Smooth muscle cell (in vitro differentiated cells): ENCODE data around the gene B3GALT5. TPM values are rescaled to one million over a fixed set of nuclear protein-coding genes. Genes with fewer than 3 reads are reported as not detected.
A peak's percentile ranks its signal among the peaks of the same experiment; 100 is the strongest.

Experiments used
- DNase-seq: peaks from one replicate; lab custom pipeline; 2025; ENCODE audit not compliant: unreplicated experiment; lab: John Stamatoyannopoulos, UW
- H2AFZ ChIP-seq: fragments of 200-600 bp; sonication (generic); 2 replicates; pipeline ENCODE4 v1.6.0; 2016; ENCODE audit warnings: antibody characterized with exemption, low read depth, mild to moderate bottlenecking
- H3F3A ChIP-seq: fragments of 200-600 bp; sonication (generic); 2 replicates; pipeline ENCODE4 v1.6.0; 2017; ENCODE audit warnings: antibody characterized with exemption, low read depth
- H3K27ac ChIP-seq: fragments of 200-600 bp; sonication (generic); 2 replicates; pipeline ENCODE4 v1.5.1; 2016; ENCODE audit warnings: low read depth, mild to moderate bottlenecking
- H3K27me3 ChIP-seq: fragments of 200-600 bp; sonication (generic); 2 replicates; pipeline ENCODE4 v1.6.1; 2016; ENCODE audit warnings: low read depth, mild to moderate bottlenecking
- H3K36me3 ChIP-seq: fragments of 200-600 bp; sonication (generic); 2 replicates; pipeline ENCODE4 v1.5.1; 2016; ENCODE audit warnings: low read depth
- H3K4me1 ChIP-seq: fragments of 200-600 bp; sonication (generic); 2 replicates; pipeline ENCODE4 v1.5.1; 2016; ENCODE audit warnings: low read depth
- H3K4me2 ChIP-seq: fragments of 200-600 bp; sonication (generic); 2 replicates; pipeline ENCODE4 v1.6.0; 2016; ENCODE audit warnings: mild to moderate bottlenecking
- H3K4me3 ChIP-seq: fragments of 200-600 bp; sonication (generic); 2 replicates; pipeline ENCODE4 v1.5.1; 2016; ENCODE audit warnings: mild to moderate bottlenecking
- H3K79me2 ChIP-seq: fragments of 200-600 bp; sonication (generic); 2 replicates; pipeline ENCODE4 v1.6.0; 2016; ENCODE audit warnings: low read depth, mild to moderate bottlenecking
- H3K9ac ChIP-seq: fragments of 200-600 bp; sonication (generic); 2 replicates; pipeline ENCODE4 v1.6.0; 2016; ENCODE audit warnings: low read depth
- H3K9me3 ChIP-seq: fragments of 200-600 bp; sonication (generic); replicated peaks from 2 replicates; pipeline ENCODE4 v1.5.1; 2016; ENCODE audit warnings: low read depth
- H4K20me1 ChIP-seq: fragments of 200-600 bp; sonication (generic); 2 replicates; pipeline ENCODE4 v1.6.0; 2016; ENCODE audit warnings: low read depth
- WGBS: methylation state at CpG from one replicate; pipeline ENCODE4 v1.1.7; 2016; ENCODE audit warnings: low lambda C conversion rate; 5-methylcytosine and 5-hydroxymethylcytosine counted together
- polyA plus RNA-seq: library from polyadenylated mRNA; unstranded; fragments of >200 nt; fragmentation: Nextera tagmentation; extraction: Ambion mirVana; gene quantifications from 2 replicates; pipeline ENCODE4 v1.2.1, GENCODE V29; 2016
- total RNA-seq: library from RNA; depleted of rRNA; stranded (reverse); fragments of >200 nt; gene quantifications from 2 replicates; pipeline ENCODE4 v1.2.3, GENCODE V29; 2014
- TF ChIP-seq, protein P1 (sequence below): fragments of 200-600 bp; sonication (generic); IDR thresholded peaks from 2 replicates; pipeline ENCODE4 v1.5.1; 2017; ENCODE audit warnings: borderline replicate concordance, mild to moderate bottlenecking, antibody characterized with exemption; ENCODE audit not compliant: insufficient read depth, poor library complexity, severe bottlenecking

Gene B3GALT5
- total and polyA plus RNA-seq, 2 experiments from 2014 or later = 0.73 to 3.8 TPM

DNA sequence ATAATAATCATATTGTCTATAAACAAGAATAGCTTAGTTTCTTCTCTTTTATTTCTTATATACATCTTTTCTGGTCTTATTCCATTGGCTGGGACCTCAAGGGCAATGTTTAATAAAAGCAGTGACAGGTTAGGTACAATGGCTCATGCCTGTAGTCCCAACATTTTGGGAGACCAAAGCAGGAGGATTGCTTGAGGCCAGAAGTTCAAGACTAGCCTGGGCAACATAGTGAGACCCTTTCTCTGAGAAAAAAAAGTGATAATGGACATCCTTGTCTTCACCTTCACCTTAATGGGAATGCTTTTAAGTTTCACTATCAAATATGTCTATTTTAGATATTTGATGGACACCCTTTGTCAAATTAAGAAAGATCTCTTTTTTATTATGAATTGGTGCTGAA is 8.1 kb downstream of the B3GALT5 start:
- Histone ChIP-seq H3K79me2 (no peaks in the 10 kb centered on the region), H3K4me2 (no peak overlapping the region), H3K4me1 (no peaks in the 10 kb centered on the region), H3K27me3 (no peaks in the 10 kb centered on the region), H3K9ac (no peak overlapping the region), H3K9me3 (no peaks in the 10 kb centered on the region), H3K27ac (no peak overlapping the region), H3K36me3 (no peaks in the 10 kb centered on the region), H4K20me1 (no peaks in the 10 kb centered on the region), H3F3A (no peaks in the 10 kb centered on the region), H3K4me3 (no peak overlapping the region), H2AFZ (no peak overlapping the region)
- TF ChIP-seq, protein P1, sequence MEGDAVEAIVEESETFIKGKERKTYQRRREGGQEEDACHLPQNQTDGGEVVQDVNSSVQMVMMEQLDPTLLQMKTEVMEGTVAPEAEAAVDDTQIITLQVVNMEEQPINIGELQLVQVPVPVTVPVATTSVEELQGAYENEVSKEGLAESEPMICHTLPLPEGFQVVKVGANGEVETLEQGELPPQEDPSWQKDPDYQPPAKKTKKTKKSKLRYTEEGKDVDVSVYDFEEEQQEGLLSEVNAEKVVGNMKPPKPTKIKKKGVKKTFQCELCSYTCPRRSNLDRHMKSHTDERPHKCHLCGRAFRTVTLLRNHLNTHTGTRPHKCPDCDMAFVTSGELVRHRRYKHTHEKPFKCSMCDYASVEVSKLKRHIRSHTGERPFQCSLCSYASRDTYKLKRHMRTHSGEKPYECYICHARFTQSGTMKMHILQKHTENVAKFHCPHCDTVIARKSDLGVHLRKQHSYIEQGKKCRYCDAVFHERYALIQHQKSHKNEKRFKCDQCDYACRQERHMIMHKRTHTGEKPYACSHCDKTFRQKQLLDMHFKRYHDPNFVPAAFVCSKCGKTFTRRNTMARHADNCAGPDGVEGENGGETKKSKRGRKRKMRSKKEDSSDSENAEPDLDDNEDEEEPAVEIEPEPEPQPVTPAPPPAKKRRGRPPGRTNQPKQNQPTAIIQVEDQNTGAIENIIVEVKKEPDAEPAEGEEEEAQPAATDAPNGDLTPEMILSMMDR = no peak
- no peak for DNase-seq

DNA sequence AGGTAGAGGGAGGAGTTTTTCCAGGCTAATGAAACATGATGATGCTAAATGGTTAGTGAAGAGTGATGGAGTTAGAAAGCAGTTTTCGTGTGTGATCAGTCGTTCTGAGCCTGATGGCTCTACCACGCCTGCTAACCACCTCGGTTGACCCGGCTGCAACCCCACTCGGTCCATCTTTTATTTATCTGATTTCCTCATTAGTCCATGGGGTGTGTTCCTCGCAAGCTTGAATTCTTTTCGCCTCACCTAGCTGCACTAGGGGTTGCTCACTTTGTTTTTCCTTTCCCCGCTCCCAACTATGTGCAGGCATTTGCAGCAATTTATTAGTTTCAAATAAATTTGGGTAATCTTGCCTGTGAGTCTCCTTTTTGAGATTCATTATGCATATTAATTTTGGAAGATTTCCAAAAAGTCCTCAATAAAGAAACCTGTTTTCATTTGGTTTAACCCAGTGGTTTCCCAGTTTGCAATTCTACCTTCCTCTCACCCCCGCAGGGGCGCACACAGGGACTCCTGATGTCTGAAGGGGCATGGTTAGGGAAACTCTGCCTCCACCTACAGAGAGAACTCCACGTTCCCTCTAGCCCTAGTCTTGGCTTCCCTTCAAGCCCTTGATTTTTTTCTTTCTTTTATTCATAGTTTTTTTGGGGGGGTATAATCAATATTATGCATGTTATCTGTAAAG is 12.6 kb downstream of the B3GALT5 start:
- Histone ChIP-seq H3F3A (peaks cover under 1% of the 10 kb centered on the region), H3K79me2 (no peaks in the 10 kb centered on the region), H4K20me1 (no peaks in the 10 kb centered on the region), H2AFZ (no peak overlapping the region), H3K4me3 (no peak overlapping the region), H3K4me2 (no peak overlapping the region), H3K27ac (no peak overlapping the region), H3K36me3 (no peaks in the 10 kb centered on the region), H3K27me3 (no peaks in the 10 kb centered on the region), H3K4me1 (peaks cover 7% of the 10 kb centered on the region), H3K9me3 (no peaks in the 10 kb centered on the region), H3K9ac (no peak overlapping the region)
- TF ChIP-seq, protein P1 = no peak
- no peak for DNase-seq
- 94% methylated on average over 12 of the region's 12 CpGs for WGBS

DNA sequence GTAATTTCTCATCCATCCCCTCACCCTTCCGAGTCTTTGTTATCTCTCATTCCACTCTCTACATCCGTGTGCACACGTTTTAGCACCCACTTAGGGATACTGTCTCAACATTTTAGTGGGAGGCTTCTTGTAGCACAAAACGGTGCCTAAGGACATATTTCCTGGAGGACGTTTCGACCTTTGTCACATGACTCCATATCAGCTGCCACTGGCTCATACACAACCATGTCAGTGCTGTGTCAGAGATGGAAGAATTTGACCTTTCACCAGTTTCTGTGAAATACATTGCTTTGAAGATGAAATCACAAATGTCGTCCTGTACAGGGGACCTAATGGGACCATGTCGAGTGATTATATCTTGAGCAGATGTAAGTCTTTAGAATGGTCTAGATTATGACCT is 15.6 kb downstream of the B3GALT5 start:
- Histone ChIP-seq H4K20me1 (no peaks in the 10 kb centered on the region), H2AFZ (no peak overlapping the region)
- TF ChIP-seq, protein P1 = no peak

DNA sequence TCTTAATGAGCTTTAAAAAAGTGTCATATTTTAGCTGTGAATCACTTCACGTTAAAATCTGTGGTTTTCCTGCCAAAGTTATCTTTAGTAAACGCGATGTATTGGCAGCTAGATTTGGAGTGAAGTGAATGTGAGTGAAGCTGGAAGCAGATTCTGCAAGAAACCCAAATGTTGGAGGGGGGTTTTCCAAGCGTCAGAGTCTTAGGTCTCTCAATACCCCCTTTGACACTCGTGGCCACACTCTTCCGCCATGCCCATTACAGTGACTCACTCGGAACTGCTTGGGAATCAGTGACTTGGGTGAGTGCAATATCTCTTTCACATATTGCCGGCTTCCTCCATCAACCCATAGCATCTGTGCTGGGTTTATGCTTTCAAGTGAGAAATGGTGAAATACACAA is 17.5 kb downstream of the B3GALT5 start:
- H2AFZ ChIP-seq = peak overlapping the region; percentile 17
- H3K27me3 ChIP-seq = no peaks in the 10 kb centered on the region
- no peaks in the 10 kb centered on the region for H4K20me1 ChIP-seq
- H3K4me1 ChIP-seq = peaks cover 24% of the 10 kb centered on the region
- DNase-seq = no peak
- peak overlapping the region; percentile 71 for H3K4me2 ChIP-seq
- H3K9ac ChIP-seq = peak overlapping the region; percentile 4
- no peaks in the 10 kb centered on the region for H3K9me3 ChIP-seq
- TF ChIP-seq, protein P1 = no peak
- H3F3A ChIP-seq = peaks cover 18% of the 10 kb centered on the region
- no peaks in the 10 kb centered on the region for H3K79me2 ChIP-seq
- peak overlapping the region; percentile 76 for H3K27ac ChIP-seq
- H3K36me3 ChIP-seq = no peaks in the 10 kb centered on the region
- WGBS = 18% methylated on average over 8 of the region's 8 CpGs
- peak overlapping the region; percentile 6 for H3K4me3 ChIP-seq

More for the DNA sequence above, 15.6 kb downstream of the B3GALT5 start:
- Histone ChIP-seq H3K9me3 (no peaks in the 10 kb centered on the region), H3K36me3 (no peaks in the 10 kb centered on the region), H3F3A (peaks cover 10% of the 10 kb centered on the region), H3K27ac (no peak overlapping the region), H3K9ac (no peak overlapping the region), H3K27me3 (no peaks in the 10 kb centered on the region), H3K4me3 (no peak overlapping the region), H3K79me2 (no peaks in the 10 kb centered on the region), H3K4me2 (no peak overlapping the region), H3K4me1 (peaks cover 18% of the 10 kb centered on the region)
- WGBS = 89% methylated on average over 8 of the region's 8 CpGs
- no peak for DNase-seq
